Mesodermal cell (in vitro differentiated cells): ENCODE results near the gene LRRC52.

Experiments
- H3K27ac ChIP-seq: 2 replicates; pipeline ENCODE4 v1.7.0; 2013; ENCODE audit warnings: mild to moderate bottlenecking, low read depth, low read length, moderate library complexity; ENCODE audit not compliant: severe bottlenecking
- H3K36me3 ChIP-seq: 2 replicates; pipeline ENCODE4 v1.7.1; 2013; ENCODE audit warnings: mild to moderate bottlenecking, low read length, moderate library complexity; ENCODE audit not compliant: control insufficient read depth, insufficient read depth
- H3K4me1 ChIP-seq: one replicate; pipeline ENCODE4 v1.7.1; 2013; ENCODE audit warnings: mild to moderate bottlenecking, low read length; ENCODE audit not compliant: insufficient read depth, control insufficient read depth, poor library complexity, severe bottlenecking
- H3K4me3 ChIP-seq: 2 replicates; pipeline ENCODE4 v1.7.0; 2013; ENCODE audit warnings: low read length, control low read depth, mild to moderate bottlenecking; ENCODE audit not compliant: insufficient read depth, poor library complexity, severe bottlenecking; ENCODE audit errors: extremely low read depth
- H3K9me3 ChIP-seq: 2 replicates; pipeline ENCODE4 v1.7.1; 2013; ENCODE audit warnings: mild to moderate bottlenecking, low read length, moderate library complexity; ENCODE audit not compliant: control insufficient read depth
- WGBS, 2 experiments: methylation state at CpG; one replicate each; pipeline ENCODE4 v1.1.5; 2013; ENCODE audit warnings: missing lambda C conversion rate in 2 of 2; ENCODE audit not compliant: insufficient coverage in 2 of 2; 5-methylcytosine and 5-hydroxymethylcytosine counted together

Gene LRRC52

GRCh38 chr1:165610866-165611265, 67.1 kb downstream of the LRRC52 start:
- no CpG with 5 or more reads among the region's 1 CpG for WGBS, 2 experiments
- H3K4me3 ChIP-seq, result no peak overlapping the region
- no peaks in the 10 kb centered on the region for H3K36me3 ChIP-seq
- H3K9me3 ChIP-seq, result no peaks in the 10 kb centered on the region
- no peaks in the 10 kb centered on the region for H3K4me1 ChIP-seq
- no peak overlapping the region for H3K27ac ChIP-seq

GRCh38 chr1:165612062-165612461, 68.3 kb downstream of the LRRC52 start:
- Histone ChIP-seq H3K27ac (no peak overlapping the region), H3K36me3 (no peaks in the 10 kb centered on the region), H3K9me3 (no peaks in the 10 kb centered on the region), H3K4me3 (no peak overlapping the region), H3K4me1 (no peaks in the 10 kb centered on the region)
- WGBS, 2 experiments, result 83 to 100% methylated on average over 1 of the region's 3 CpGs
